Upper lobe of right lung (tissue), 1 donor: ENCODE results near the gene DNAJC11. TPM values are rescaled to one million over a fixed set of nuclear protein-coding genes. Genes with fewer than 3 reads are reported as not detected.
A peak's percentile ranks its signal among the peaks of the same experiment; 100 is the strongest.
"Not testable (repeated sequence)": the region's sequence is repeated elsewhere in the genome, so short reads cannot be mapped to it uniquely, and the experiment has no call there.

Experiments
- ATAC-seq: fragments of 200-7000 bp; cut with Tn5 transposase; one replicate; pipeline ENCODE4 v1.9.1; 2020; ENCODE audit warnings: mild to moderate bottlenecking, moderate library complexity
- DNase-seq: peaks from one replicate; pipeline ENCODE4 v3.0.0-alpha.2; 2020
- H3K27ac ChIP-seq: fragments of 200-600 bp; one replicate; pipeline ENCODE4 v1.8.0; 2022
- H3K27me3 ChIP-seq: fragments of 200-600 bp; one replicate; pipeline ENCODE4 v1.8.0; 2022; ENCODE audit warnings: mild to moderate bottlenecking
- H3K36me3 ChIP-seq: fragments of 200-600 bp; one replicate; pipeline ENCODE4 v1.8.0; 2022
- H3K4me1 ChIP-seq: fragments of 200-600 bp; one replicate; pipeline ENCODE4 v1.8.0; 2022
- H3K4me3 ChIP-seq: fragments of 200-600 bp; one replicate; pipeline ENCODE4 v1.8.0; 2022; ENCODE audit warnings: mild to moderate bottlenecking
- H3K9me3 ChIP-seq: fragments of 200-600 bp; one replicate; pipeline ENCODE4 v1.8.0; 2022
- intact Hi-C: fragments of 100-400 bp; cut with DNase I; formaldehyde crosslinking; loops from one replicate; pipeline ENCODE4 v1.11.0; 2022
- total RNA-seq: library from RNA; stranded (reverse); fragmentation: NEBNext Ultra II Directional; extraction: Animal tissue kit (Norgen Biotek cat#: 25700); gene quantifications from one replicate; pipeline ENCODE4 v1.2.1, GENCODE V29; 2021
- TF ChIP-seq, protein P1 (sequence below): fragments of 200-600 bp; IDR thresholded peaks from one replicate; pipeline ENCODE4 v1.8.0; 2022; ENCODE audit warnings: antibody characterized with exemption
- donor health status: DM: no; HTN: yes; CAD: no; lungs with severe emphysema.

DNAJC11 gene
- total RNA-seq, 1 donor from 2014 or later = 37.6 TPM

DNA sequence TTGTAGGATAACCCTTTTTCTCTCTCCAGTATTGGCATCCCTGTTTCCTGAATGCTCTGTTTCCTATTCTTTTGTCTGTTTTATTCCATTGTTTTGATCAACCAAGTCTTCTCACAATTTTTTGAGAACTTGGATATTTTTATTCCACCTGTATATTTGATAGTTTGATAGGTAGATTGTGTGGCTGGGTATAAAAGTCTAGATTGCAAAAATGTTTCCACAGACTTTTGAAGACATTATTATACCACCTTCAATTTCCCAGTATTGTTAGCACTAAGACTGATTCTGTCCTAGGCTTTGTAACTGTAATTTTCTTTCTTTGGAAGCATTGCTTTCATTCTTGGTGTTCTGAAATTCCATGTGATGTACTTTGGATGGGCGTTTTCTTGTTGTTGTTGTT, 9.6 kb upstream of the DNAJC11 start:
- intact Hi-C loops = no loop called here
- H3K27ac ChIP-seq = no peak overlapping the region
- peaks cover 7% of the 10 kb centered on the region for H3K9me3 ChIP-seq
- DNase-seq = no peak
- TF ChIP-seq, protein P1, sequence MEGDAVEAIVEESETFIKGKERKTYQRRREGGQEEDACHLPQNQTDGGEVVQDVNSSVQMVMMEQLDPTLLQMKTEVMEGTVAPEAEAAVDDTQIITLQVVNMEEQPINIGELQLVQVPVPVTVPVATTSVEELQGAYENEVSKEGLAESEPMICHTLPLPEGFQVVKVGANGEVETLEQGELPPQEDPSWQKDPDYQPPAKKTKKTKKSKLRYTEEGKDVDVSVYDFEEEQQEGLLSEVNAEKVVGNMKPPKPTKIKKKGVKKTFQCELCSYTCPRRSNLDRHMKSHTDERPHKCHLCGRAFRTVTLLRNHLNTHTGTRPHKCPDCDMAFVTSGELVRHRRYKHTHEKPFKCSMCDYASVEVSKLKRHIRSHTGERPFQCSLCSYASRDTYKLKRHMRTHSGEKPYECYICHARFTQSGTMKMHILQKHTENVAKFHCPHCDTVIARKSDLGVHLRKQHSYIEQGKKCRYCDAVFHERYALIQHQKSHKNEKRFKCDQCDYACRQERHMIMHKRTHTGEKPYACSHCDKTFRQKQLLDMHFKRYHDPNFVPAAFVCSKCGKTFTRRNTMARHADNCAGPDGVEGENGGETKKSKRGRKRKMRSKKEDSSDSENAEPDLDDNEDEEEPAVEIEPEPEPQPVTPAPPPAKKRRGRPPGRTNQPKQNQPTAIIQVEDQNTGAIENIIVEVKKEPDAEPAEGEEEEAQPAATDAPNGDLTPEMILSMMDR = no peak
- no peaks in the 10 kb centered on the region for H3K4me1 ChIP-seq
- no peak overlapping the region for H3K4me3 ChIP-seq
- no peaks in the 10 kb centered on the region for H3K36me3 ChIP-seq
- no peaks in the 10 kb centered on the region for H3K27me3 ChIP-seq
- no peak for ATAC-seq

GRCh38 chr1:6704746-6705145, 3.1 kb upstream of the DNAJC11 start:
- ATAC-seq (no peak), DNase-seq (no peak)
- Histone ChIP-seq H3K27ac (no peak overlapping the region), H3K4me3 (no peak overlapping the region), H3K9me3 (no peaks in the 10 kb centered on the region), H3K27me3 (no peaks in the 10 kb centered on the region), H3K4me1 (peaks cover 7% of the 10 kb centered on the region), H3K36me3 (no peaks in the 10 kb centered on the region)
- TF ChIP-seq, protein P1 = no peak
- intact Hi-C loops = no loop called here

DNA sequence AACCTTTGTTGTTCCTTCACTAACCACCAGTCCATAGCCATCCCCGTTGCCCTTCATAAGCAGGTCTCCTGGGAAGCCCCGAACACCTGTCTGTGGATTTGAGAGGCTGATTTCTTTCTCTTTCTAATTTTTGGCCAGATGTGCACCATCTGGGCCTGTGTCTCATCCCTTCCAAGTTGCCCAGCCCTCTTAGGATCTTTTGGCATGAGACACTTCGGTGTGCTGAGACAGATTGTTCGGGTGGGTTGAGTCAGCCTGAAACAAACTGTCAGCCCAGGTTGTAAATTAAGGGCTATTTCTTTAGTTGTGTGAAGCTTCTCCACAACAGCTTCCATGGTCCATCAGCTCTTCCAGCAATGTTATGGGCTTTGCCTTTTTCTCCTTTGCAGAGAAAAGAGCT, 1.4 kb upstream of the DNAJC11 start:
- H3K27me3 ChIP-seq = no peaks in the 10 kb centered on the region
- H3K4me3 ChIP-seq = no peak overlapping the region
- intact Hi-C loops = no loop called here
- TF ChIP-seq, protein P1 = no peak
- no peaks in the 10 kb centered on the region for H3K9me3 ChIP-seq
- DNase-seq (no peak), ATAC-seq (no peak)
- peaks cover 7% of the 10 kb centered on the region for H3K4me1 ChIP-seq
- H3K36me3 ChIP-seq = no peaks in the 10 kb centered on the region
- no peak overlapping the region for H3K27ac ChIP-seq

DNA sequence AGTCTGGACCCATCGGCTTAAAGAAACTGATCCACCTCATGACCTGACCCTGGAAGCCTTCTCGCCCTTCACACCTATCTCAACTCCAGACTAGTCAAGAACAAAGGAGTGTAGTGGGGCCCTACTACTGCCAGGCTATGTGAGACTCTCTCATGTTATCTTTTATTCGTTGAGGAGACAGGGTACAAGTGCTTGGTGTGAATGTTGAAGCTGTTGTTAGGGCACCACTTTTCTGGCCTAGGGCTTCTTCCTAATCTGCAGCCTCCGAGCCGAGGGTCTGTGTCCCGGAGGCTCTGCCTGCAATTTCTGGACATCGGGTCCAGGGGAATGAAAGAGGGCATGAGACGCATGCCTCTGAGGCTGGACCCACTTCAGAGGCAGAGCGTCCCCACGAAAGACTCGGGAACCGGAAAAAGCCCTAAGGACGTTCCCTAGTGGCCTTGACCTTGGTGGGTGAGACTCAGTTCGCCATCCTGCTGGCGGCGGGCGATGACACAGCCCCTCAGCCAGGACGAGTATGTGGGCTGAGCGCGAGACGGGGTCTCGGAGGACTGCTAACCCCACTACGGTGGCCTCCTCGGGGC, 671 bp downstream of the DNAJC11 start:
- TF ChIP-seq, protein P1 = no peak
- H3K27me3 ChIP-seq = no peaks in the 10 kb centered on the region
- no peaks in the 10 kb centered on the region for H3K36me3 ChIP-seq
- H3K9me3 ChIP-seq = no peaks in the 10 kb centered on the region
- peak overlapping the region; percentile 86 for H3K27ac ChIP-seq
- peak overlapping the region; percentile 100 for H3K4me3 ChIP-seq
- ATAC-seq (no peak), DNase-seq (no peak)
- peaks cover 7% of the 10 kb centered on the region for H3K4me1 ChIP-seq
- intact Hi-C loops = no loop called here

- DNase-seq, H3K27ac ChIP-seq, H3K4me1 ChIP-seq, H3K4me3 ChIP-seq, ATAC-seq, H3K27me3 ChIP-seq, H3K36me3 ChIP-seq, H3K9me3 ChIP-seq, intact Hi-C loops: not testable (repeated sequence)
Measured at GRCh38 chr1:6699915-6700314, 1.7 kb downstream of the DNAJC11 start.

DNA sequence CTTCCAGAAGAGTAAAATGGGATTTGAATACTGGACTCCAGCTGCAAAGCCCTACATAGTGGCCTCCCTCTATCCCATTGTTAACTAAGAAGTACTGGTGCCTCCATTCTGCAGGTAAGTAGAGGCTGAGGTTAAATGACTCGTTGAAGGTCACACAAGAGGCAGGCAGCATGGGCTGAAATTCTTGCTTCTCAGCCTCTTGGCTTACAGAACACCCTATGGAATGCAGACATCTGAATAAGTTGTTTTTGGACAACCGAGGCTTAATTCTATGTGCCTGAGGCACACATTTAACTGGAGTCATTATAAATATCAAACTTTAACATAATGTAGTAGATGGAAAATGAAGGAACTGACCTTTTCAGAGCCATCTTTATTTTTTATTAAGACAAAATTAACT, 5.7 kb downstream of the DNAJC11 start:
- DNase-seq (no peak), ATAC-seq (no peak)
- H3K4me3 ChIP-seq = no peak overlapping the region
- no peaks in the 10 kb centered on the region for H3K36me3 ChIP-seq
- intact Hi-C loops = no loop called here
- H3K9me3 ChIP-seq = no peaks in the 10 kb centered on the region
- H3K27me3 ChIP-seq = no peaks in the 10 kb centered on the region
- TF ChIP-seq, protein P1 = no peak
- no peak overlapping the region for H3K27ac ChIP-seq
- H3K4me1 ChIP-seq = peaks cover 5% of the 10 kb centered on the region
